Vagina (tissue), 2 donors: ENCODE measurements around the gene CKS1B.

Experiments
- POLR2A ChIP-seq, 2 donors: fragments of 450-650 bp; IDR thresholded peaks; one replicate each; pipeline ENCODE4 v1.6.1; 2017; ENCODE audit warnings: antibody characterized with exemption in 2 of 2, mild to moderate bottlenecking in 2 of 2, moderate library complexity in 2 of 2
- POLR2AphosphoS5 ChIP-seq, 2 donors: sonication (generic); formaldehyde crosslinking; IDR thresholded peaks; one replicate each; pipeline ENCODE4 v1.9.0; 2017; ENCODE audit warnings: antibody characterized with exemption in 2 of 2, mild to moderate bottlenecking in 2 of 2, low read depth in 1 of 2; ENCODE audit not compliant: insufficient read depth in 1 of 2
- TF ChIP-seq, protein P1 (sequence below), 3 experiments: fragments of 450-650 bp in 2 of 3; fragments of 200-600 bp in 1 of 3; sonication (generic) in 1 of 3; IDR thresholded peaks; one replicate each; pipeline ENCODE4 v1.5.1; 2017 to 2019; ENCODE audit warnings: antibody characterized with exemption in 3 of 3, mild to moderate bottlenecking in 2 of 3, moderate library complexity in 2 of 3

DNA sequence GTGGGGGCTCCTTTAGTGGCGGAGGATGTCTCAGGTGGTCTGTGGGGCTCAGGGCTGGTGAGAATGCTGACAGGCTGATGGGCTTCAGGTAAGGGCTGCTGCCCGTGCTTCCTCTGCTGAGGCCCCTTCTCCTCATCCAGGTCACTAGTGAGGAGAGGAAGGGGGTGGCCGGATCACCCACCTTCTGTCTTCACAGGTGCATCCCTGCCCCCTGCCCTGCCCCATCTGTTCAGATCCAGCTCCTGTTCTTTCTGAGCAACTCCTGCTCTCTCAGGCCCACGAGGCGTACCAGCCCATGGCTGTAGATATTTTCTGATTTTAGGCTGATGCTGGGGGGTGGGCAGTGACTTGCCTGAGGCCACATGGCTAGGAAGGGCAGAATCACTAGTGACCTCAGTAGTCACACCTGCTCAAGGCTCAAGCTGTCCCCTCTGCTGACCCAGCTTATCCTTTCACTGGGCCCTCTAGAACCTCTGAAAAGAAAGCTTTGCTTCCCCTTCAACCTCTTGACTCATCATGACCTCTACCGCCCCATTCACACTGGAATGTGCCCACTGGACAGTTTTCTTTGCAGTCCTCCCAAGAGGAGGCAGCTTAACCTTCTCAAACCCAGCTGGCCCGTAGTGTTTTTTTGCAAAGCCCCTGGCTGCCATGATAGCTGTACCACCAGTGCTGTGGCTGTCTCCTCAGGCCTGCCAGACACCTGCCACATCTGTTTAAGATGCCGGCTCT is 44.3 kb downstream of the CKS1B start:
- TF ChIP-seq POLR2A (IDR thresholded peaks at IDR 0.05) (no peak), POLR2AphosphoS5 (IDR thresholded peaks at IDR 0.05; ENCODE audit: insufficient read depth in 1 of 2, low read depth in 1 of 2) (no peak)
- TF ChIP-seq, protein P1, sequence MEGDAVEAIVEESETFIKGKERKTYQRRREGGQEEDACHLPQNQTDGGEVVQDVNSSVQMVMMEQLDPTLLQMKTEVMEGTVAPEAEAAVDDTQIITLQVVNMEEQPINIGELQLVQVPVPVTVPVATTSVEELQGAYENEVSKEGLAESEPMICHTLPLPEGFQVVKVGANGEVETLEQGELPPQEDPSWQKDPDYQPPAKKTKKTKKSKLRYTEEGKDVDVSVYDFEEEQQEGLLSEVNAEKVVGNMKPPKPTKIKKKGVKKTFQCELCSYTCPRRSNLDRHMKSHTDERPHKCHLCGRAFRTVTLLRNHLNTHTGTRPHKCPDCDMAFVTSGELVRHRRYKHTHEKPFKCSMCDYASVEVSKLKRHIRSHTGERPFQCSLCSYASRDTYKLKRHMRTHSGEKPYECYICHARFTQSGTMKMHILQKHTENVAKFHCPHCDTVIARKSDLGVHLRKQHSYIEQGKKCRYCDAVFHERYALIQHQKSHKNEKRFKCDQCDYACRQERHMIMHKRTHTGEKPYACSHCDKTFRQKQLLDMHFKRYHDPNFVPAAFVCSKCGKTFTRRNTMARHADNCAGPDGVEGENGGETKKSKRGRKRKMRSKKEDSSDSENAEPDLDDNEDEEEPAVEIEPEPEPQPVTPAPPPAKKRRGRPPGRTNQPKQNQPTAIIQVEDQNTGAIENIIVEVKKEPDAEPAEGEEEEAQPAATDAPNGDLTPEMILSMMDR (IDR thresholded peaks at IDR 0.05): no peak
